Neural cell (in vitro differentiated cells): ENCODE measurements around the gene ADAMTSL2. TPM values are rescaled to one million over a fixed set of nuclear protein-coding genes. Genes with fewer than 3 reads are reported as not detected.

Experiments
- H2AFZ ChIP-seq: fragments of 200-600, 300-800 bp; sonication (generic), shearing (Covaris generic); 2 replicates; pipeline ENCODE4 v1.6.0; 2014; ENCODE audit warnings: low read depth, mild to moderate bottlenecking, antibody characterized with exemption, low read length, moderate library complexity
- H3F3A ChIP-seq: fragments of 200-600 bp; shearing (Covaris generic); 2 replicates; pipeline ENCODE4 v1.6.1; 2016; ENCODE audit warnings: mild to moderate bottlenecking, moderate library complexity, mixed read lengths, antibody characterized with exemption, low read length; ENCODE audit not compliant: insufficient read depth, poor library complexity, severe bottlenecking
- H3K27ac ChIP-seq: fragments of 200-600, 300-800 bp; sonication (generic), shearing (Covaris generic); 2 replicates; pipeline ENCODE4 v1.5.1; 2014; ENCODE audit warnings: mild to moderate bottlenecking, low read length, moderate library complexity
- H3K27me3 ChIP-seq: fragments of 300-800, 200-600 bp; sonication (generic), shearing (Covaris generic); 2 replicates; pipeline ENCODE4 v1.6.0; 2014; ENCODE audit warnings: mild to moderate bottlenecking, low read depth, low read length, moderate library complexity; ENCODE audit not compliant: insufficient read depth
- H3K36me3 ChIP-seq: fragments of 300-800, 200-600 bp; sonication (generic), shearing (Covaris generic); 2 replicates; pipeline ENCODE4 v1.5.1; 2014; ENCODE audit warnings: mild to moderate bottlenecking, antibody characterized with exemption, low read length, moderate library complexity; ENCODE audit not compliant: insufficient read depth
- H3K4me2 ChIP-seq: fragments of 300-800, 200-600 bp; sonication (generic), shearing (Covaris generic); 2 replicates; pipeline ENCODE4 v1.6.0; 2014; ENCODE audit warnings: mild to moderate bottlenecking, low read length
- H3K4me3 ChIP-seq: fragments of 300-800, 200-600 bp; sonication (generic), shearing (Covaris generic); 2 replicates; pipeline ENCODE4 v1.5.1; 2014; ENCODE audit warnings: mild to moderate bottlenecking, low read length, moderate library complexity
- H3K79me2 ChIP-seq: fragments of 200-600 bp; shearing (Covaris generic); replicated peaks from 2 replicates; pipeline ENCODE4 v1.6.0; 2014; ENCODE audit warnings: mild to moderate bottlenecking, low read length, moderate library complexity; ENCODE audit not compliant: insufficient read depth
- H3K9ac ChIP-seq: fragments of 300-800, 200-600 bp; sonication (generic), shearing (Covaris generic); 2 replicates; pipeline ENCODE4 v1.6.1; 2016; ENCODE audit warnings: mild to moderate bottlenecking, low read length, mixed read lengths
- H3K9me2 ChIP-seq: fragments of 200-600 bp; shearing (Covaris generic); 2 replicates; pipeline ENCODE4 v1.6.1; 2016; ENCODE audit warnings: mild to moderate bottlenecking, low read length, mixed read lengths; ENCODE audit not compliant: insufficient read depth
- H3K9me3 ChIP-seq: fragments of 200-600, 300-800 bp; sonication (generic), shearing (Covaris generic); 2 replicates; pipeline ENCODE4 v1.6.1; 2016; ENCODE audit warnings: mild to moderate bottlenecking, mixed run types, low read length, moderate library complexity, mixed read lengths
- H4K20me1 ChIP-seq: fragments of 200-600 bp; shearing (Covaris generic); 2 replicates; pipeline ENCODE4 v1.6.1; 2016; ENCODE audit warnings: mild to moderate bottlenecking, mixed run types; ENCODE audit not compliant: insufficient read depth
- CTCF ChIP-seq: fragments of 450-650 bp; IDR thresholded peaks from 2 replicates; pipeline ENCODE4 v1.5.1; 2014; ENCODE audit warnings: antibody characterized with exemption, mild to moderate bottlenecking, moderate library complexity; ENCODE audit not compliant: poor library complexity, severe bottlenecking
- EP300 ChIP-seq: fragments of 450-650 bp; conservative IDR thresholded peaks from 2 replicates; pipeline ENCODE4 v1.6.1; 2014; ENCODE audit warnings: antibody characterized with exemption, mild to moderate bottlenecking, moderate library complexity; ENCODE audit not compliant: poor library complexity, severe bottlenecking
- EZH2 ChIP-seq: fragments of 200-600, 300-800 bp; shearing (Covaris generic), sonication (generic); IDR thresholded peaks from 2 replicates; pipeline ENCODE4 v1.6.1; 2014; ENCODE audit warnings: antibody characterized with exemption, low read length, borderline replicate concordance, mild to moderate bottlenecking; ENCODE audit not compliant: insufficient read depth, poor library complexity, severe bottlenecking
- MXI1 ChIP-seq: fragments of 450-650 bp; conservative IDR thresholded peaks from 2 replicates; pipeline ENCODE4 v1.6.1; 2014; ENCODE audit warnings: antibody characterized with exemption, mild to moderate bottlenecking; ENCODE audit not compliant: poor library complexity, severe bottlenecking
- POLR2AphosphoS5 ChIP-seq: IDR thresholded peaks from 2 replicates; pipeline ENCODE4 v1.6.1; 2012
- RAD21 ChIP-seq: fragments of 450-650 bp; conservative IDR thresholded peaks from 2 replicates; pipeline ENCODE4 v1.6.1; 2014; ENCODE audit warnings: antibody characterized with exemption, mild to moderate bottlenecking, moderate library complexity
- REST ChIP-seq: IDR thresholded peaks from 2 replicates; pipeline ENCODE4 v1.6.1; 2012; ENCODE audit warnings: borderline replicate concordance
- SMC3 ChIP-seq: fragments of 450-650 bp; conservative IDR thresholded peaks from 2 replicates; pipeline ENCODE4 v1.6.1; 2014; ENCODE audit warnings: antibody characterized with exemption, mild to moderate bottlenecking, moderate library complexity; ENCODE audit not compliant: poor library complexity
- TAF1 ChIP-seq: IDR thresholded peaks from 2 replicates; pipeline ENCODE4 v1.6.1; 2012; ENCODE audit warnings: low read depth
- polyA plus RNA-seq: library from polyadenylated mRNA; depleted of rRNA; stranded (reverse); fragments of >200 nt; gene quantifications from 2 replicates; pipeline ENCODE4 v1.2.3, GENCODE V29; 2014

Gene ADAMTSL2
- polyA plus RNA-seq, 1 donor from 2014 or later: 0.85 TPM

- Histone ChIP-seq H3K9ac (no peak overlapping the region), H3K79me2 (no peaks in the 10 kb centered on the region), H3K9me2 (no peaks in the 10 kb centered on the region), H3K9me3 (no peaks in the 10 kb centered on the region), H3K4me3 (no peak overlapping the region), H3K4me2 (no peak overlapping the region), H4K20me1 (no peaks in the 10 kb centered on the region), H3K27ac (no peak overlapping the region), H3F3A (no peaks in the 10 kb centered on the region), H3K27me3 (no peaks in the 10 kb centered on the region), H2AFZ (no peak overlapping the region), H3K36me3 (no peaks in the 10 kb centered on the region)
- no peak for TF ChIP-seq REST
- TF ChIP-seq EP300: no peak
- no peak for TF ChIP-seq MXI1
- no peak for TF ChIP-seq TAF1
Observed at GRCh38 chr9:133595910-133596309, 61.4 kb downstream of the ADAMTSL2 start.

- no peak overlapping the region for H3K4me3 ChIP-seq
- no peaks in the 10 kb centered on the region for H3K79me2 ChIP-seq
- H3K36me3 ChIP-seq: no peaks in the 10 kb centered on the region
- no peaks in the 10 kb centered on the region for H3F3A ChIP-seq
- TF ChIP-seq MXI1 (no peak), POLR2AphosphoS5 (no peak), EZH2 (no peak), CTCF (no peak), EP300 (no peak), REST (no peak), SMC3 (no peak), TAF1 (no peak), RAD21 (no peak)
- no peak overlapping the region for H3K4me2 ChIP-seq
- no peak overlapping the region for H3K9ac ChIP-seq
- H3K27me3 ChIP-seq: no peaks in the 10 kb centered on the region
- H4K20me1 ChIP-seq: no peaks in the 10 kb centered on the region
- no peaks in the 10 kb centered on the region for H3K9me2 ChIP-seq
- no peaks in the 10 kb centered on the region for H3K9me3 ChIP-seq
- H2AFZ ChIP-seq: no peak overlapping the region
- H3K27ac ChIP-seq: no peak overlapping the region
Observed at GRCh38 chr9:133597316-133597957, 62.9 kb downstream of the ADAMTSL2 start.
